Measurements from ENCODE around the gene COBLL1.
"Not testable (repeated sequence)": the region's sequence is repeated elsewhere in the genome, so short reads cannot be mapped to it uniquely, and the experiment has no call there.

The COBLL1 gene

DNA sequence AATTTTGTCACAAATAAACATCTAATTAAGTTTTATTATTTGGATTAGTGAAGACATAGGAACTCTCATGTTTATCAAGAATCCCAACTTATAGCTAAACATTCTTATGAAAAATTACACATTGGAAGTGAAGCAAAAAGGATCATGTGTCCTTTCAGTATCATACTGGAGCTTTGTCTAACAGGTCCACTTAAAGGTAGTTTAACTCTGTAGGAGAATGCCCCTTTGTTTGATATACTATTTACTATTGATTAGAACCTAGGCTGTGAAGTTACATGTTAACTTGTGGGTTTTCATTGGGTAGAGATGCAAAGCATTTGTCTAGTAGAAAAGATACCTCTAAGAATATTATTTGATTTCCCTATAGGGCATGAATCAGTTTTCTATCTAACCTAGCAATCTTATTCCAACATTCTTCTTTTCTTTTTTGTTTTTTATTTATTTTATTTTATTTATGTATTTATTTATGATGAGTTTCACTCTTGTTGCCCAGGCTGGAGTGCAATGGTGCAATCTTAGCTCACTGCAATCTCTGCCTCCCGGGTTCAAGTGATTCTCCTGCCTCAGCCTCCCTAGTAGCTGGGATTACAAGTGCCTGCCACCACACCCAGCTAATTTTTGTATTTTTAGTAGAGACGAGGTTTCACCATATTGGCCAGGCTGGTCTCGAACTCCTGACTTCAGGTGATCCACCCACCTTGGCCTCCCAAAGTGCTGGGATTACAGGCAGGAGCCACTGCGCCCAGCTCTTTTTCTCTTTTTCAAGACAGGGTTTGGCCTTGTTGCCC, 18.5 kb upstream of the COBLL1 start:
- not testable (repeated sequence) for DNase-seq (ENCODE audit: low read depth in 2 of 2)

DNA sequence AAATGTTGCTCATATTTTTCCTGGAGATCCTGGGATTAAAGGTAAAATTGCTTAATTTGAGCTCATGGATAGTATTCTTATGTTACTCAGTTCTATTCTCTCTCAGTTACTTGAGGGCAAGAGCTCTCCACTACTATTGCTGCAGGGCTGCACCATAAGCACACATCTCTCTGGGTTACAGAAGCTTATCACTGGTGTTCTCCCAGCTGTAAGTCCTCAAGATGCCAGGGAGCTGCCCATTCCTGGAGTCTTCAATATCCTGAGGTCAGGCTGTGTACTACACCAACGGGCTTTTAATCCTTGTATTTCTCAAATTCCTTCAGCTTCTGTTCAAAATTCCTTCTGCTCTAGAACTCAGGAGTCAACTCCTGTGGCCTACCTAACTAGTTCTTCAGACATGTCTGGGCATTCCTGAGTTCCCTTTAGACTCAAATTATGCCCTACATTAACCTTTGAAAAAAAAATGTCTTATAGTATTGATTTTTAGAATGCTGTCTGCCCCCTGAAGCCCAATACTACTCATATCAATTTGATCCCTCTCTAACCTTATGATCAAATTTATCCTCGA, 17.7 kb upstream of the COBLL1 start:
- DNase-seq (ENCODE audit: low read depth in 2 of 2): no peak

DNA sequence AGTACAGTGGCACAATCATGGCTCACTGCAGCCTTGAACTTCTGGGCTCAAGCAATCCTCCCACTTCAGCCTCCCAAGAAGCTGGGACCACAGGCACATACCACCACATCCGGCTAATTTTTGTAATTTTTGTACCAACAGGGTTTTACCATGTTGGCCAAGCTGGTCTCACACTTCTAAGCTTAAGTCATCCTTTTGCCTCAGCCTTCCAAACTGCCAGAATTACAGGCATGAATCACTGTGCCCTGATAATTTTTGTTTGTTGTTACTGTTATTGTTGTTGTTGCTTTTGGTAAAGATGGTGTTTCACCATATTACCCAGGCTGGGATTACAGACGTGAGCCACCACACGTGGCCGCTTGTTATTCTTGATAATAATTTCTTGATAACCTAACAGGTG, 10.5 kb upstream of the COBLL1 start:
- DNase-seq (ENCODE audit: low read depth in 2 of 2): no peak

DNA sequence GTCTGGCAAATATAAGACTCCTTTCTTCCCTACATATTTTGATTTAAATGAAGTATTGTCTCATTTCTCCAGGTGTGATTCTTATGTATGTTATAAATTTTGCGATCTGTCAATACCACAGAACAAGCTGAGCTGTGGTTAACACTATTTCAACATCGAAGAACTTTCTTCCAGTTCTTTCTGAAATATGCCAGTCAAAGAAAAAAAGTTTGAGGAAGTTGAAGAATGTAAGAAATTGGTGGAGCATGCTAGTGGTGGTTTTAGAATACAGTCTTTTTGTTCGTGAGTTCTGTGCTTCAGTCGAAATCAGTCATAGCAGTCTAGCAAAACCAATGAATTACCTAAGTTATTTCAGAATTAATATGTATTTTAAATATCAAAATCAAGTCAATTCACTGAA, 8.6 kb upstream of the COBLL1 start:
- no peak for DNase-seq (ENCODE audit: low read depth in 2 of 2)

DNA sequence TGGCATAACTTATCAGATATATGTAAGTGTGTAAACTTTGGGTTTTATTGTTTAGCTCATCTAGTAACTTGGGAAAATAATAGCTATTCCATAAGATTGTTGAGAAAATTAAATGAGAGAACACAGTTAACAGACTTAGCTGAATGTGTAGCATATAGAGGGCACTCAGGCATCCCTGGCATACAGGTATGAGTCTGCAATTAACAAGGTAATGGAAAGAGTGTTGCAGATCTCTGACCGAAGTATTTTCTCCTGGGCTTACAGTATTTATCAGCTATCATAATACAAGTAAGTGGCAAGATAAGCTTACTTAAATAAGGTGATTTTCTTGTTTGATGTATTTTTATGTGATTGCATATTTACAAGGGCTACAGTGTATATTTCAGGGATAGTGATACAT, 7.9 kb upstream of the COBLL1 start:
- DNase-seq (ENCODE audit: low read depth in 2 of 2): no peak

DNA sequence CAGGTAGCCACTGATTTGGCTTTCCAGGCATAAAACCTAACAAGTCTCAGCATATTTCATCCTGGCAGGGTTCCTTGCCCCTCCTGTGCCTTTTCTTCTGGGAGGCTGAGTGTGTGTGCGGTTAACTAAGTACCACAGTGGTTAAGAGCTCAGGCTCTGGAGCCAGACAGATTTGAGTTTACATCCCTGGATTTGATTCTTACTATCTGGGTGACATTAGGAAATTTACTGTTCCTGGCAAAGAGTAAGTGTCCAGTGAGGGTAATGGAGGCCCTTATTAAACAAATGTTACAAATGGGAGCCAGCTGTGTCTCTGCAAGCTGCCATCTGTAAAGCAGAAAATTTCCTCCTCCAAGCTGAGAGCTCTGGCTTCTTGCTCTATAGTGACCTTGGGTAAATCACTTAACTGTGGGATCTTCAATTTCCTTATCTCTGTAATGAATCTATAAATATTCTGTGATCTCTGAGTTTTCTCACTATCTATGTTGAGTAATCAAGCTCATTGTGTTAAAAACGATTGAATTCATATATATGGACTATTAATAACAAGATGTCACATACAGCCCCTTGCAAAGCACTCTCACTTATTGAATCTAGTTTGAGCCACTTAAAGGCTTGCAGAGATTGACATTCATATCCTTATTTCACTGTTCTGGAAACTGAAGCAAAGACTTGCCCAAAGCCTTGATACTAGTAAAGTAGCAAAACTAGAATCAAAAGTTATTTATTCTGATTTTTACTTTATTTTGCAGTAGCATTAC, 6.5 kb upstream of the COBLL1 start:
- DNase-seq (ENCODE audit: low read depth in 2 of 2): no peak

DNA sequence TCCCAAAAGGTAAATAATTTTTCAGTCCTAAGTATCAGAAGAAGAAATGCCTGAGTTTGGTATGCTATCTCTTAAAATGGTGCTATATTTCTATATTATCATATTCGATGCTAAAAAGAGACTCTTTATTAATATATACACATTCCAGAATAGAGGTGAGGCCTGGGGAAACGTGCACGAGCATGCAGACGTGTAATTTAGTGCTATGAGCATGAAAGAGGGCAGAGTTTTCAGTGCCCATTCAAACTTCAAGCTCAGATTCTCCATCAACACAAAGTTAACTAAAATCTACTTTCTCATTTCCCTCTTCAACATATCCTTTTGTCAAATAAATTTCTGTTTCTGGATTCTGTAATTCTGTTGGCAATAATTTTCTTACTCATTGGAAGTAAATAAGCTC, 5.7 kb upstream of the COBLL1 start:
- DNase-seq (ENCODE audit: low read depth in 2 of 2): no peak

DNA sequence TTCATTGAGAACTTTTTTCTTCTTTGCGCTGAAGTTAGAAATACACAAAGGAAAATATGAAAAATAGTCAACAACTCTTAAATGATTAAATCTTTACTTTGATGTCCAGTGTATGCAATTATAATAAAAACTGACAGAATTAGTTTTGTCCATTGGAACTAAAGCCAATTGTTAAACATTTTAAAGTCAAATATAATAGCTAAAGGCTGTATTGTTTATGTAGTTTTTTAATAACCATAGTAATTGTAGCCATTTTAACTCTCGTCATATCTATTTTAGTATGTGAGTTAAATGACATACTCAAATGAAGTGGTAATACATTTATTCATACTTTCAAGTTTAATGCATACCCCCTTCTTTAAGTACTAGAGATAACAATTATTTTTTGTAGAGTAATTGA, 4.7 kb upstream of the COBLL1 start:
- DNase-seq (ENCODE audit: low read depth in 2 of 2): no peak

DNA sequence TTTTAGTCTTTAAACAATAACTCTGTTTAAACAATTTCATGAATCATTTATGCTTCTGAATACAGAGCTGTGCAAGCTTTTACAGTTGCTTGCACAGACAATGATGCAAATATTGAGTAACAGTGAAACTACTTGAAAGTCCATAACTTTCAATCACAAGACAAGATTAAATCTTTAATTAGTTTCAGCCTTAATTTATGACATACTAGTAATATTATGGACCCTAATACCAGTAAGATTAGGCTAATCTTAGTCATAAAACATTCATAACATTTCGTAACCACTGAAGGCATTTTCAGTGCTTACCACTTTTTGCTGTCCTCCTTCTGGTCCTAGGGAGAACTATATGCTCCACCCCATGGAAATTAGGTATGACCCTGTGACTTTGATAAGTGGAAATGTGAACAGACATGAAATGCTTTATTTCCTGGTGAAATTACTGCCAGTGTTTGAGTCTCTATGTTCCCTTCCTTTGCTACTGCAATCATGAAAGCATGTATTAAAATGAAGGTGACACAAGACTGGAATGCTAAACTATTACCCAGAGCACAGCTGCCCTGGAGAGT, 1.8 kb upstream of the COBLL1 start:
- no peak for DNase-seq (ENCODE audit: low read depth in 2 of 2)

DNA sequence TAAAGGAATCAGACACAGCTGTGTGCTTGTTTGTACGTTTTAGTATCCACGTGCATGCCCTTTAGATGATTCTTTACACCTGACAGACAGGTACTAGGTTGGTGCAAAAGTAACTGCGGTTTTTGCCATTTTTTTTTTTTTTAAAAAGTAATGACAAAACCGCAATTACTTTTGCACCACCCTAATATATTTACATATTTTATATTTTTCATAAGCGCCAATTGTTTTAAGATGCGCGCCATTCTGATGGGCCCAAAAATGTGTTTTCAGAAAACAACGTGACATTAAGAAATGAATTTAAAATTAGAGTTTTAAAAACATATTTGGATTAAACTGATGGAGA, 972 bp upstream of the COBLL1 start:
- no peak for DNase-seq (ENCODE audit: low read depth in 2 of 2)

DNA sequence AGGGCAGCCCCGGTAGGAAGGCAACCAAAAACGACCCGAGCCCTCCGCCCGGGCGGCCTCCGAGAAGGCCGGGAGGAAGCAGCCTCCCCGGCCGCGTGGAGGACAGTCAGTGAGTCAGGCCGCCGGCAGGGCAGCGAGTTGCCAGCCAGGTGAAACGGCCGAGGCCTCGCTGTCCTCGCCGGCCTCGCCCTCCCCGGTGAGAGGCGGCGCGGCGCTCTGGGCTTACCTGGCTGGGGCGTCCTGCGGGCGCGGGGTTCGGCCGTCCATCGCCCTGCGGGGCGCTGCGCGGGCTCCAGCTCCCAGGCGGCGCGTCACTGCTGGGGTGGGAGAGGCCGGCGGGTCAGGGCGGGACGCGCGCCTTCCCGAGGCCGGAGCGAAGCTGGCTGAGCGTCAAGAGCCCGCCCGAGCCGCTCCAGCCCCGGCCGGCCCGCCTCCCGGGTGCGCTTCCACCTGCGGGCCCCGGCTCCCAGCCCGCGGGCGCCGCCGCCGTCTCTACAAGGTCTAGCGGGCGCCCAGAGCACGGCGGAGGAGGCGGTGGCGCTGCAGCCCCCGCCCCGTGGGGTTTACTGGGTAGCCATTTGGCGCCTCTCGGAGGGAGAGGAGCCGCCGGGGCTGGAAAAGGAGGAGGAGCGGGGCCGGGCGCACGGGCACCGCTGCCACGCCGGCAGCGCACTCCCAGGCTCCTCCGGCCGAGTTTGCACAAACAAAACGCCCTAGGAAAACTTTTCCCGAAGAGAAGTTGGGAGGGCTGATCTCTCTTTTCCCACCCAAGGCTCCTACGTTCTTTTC, 499 bp downstream of the COBLL1 start:
- DNase-seq (ENCODE audit: low read depth in 2 of 2): peak in 1 of 2 donors; percentile 7

DNA sequence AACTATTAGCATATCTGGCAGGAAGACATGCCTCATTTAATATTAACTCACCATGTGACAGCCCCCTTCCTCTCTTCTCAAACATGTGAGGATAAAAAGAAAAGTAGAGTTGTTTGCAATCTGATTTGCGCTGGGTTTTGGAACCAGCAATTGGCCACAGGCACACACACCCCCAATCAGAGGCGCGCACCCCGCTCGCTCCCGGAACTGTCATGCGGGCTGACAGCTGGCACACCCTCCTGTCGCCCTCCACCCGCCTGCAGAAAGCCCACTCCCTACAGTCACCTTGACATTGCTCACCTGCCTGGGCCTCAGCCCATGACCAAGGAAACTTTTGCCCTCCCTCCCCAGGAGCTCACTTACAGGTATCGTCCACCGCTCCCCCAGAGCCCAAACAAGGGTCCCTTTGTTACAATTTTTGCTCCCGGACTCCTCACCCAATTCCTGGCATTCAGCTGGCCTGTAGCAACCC, 1.1 kb downstream of the COBLL1 start:
- no peak for DNase-seq (ENCODE audit: low read depth in 2 of 2)

DNA sequence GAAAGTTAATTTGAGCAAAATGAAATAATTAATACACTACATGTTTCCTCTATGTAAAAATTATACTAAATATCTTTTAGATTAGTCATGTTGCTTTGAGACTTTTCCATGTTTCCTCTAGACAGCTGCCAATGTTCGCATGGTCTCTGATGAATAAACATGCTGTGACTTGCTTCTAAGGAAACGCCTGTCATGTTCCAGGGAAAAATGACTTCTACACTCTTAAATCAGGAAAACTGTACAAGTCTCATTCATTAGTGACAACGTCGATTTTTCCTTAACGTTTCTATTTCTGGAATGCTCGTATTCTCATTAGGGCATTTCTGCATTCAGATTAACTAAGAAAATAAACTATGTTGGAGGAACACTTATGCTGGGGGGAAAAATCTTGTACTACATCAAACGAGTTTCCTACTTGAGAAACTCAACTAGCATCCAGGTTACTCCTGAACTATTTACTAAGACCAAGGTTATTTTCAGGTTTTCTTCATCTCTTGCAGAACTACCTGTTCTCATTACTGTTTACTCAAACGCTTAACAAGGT, 1.6 kb downstream of the COBLL1 start:
- no peak for DNase-seq (ENCODE audit: low read depth in 2 of 2)

DNA sequence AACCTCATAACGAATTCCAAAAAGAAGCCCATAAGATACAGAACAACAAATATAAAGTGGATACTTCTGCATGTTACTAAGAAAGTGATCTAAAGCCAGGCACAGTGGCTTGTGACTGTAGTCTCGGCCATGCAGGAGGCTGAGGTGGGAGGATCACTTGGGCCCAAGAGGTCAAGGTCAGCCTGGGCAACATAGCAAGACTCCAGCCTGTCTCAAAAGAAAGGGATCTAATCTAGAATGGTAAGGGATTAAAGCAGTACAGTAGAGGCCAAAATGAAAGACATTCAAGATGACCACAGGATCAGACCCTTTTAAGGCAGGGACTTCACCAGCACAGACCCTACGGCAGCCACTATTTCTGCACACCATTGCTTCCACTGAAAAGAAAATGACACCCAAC, 3.8 kb downstream of the COBLL1 start:
- no peak for DNase-seq (ENCODE audit: low read depth in 2 of 2)

DNA sequence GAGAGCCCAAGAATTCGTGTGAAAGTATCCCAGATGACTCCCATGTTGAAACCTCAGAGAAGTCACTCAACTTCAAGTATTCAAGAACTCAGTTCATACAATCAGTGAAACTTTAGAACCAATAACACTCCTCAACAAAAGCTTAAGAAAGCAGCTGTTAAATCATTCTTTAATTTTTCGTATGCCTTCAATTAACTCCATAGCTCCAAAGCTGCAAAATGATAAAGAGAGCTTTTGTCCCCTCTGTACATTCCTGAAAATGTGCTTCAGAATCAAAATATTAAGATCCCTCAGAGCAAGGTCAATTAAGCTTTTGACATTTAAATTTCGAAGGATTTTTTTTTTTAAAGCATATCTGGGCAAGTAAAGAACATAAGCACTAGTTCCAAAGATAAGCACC, 4.7 kb downstream of the COBLL1 start:
- DNase-seq (ENCODE audit: low read depth in 2 of 2): no peak

DNA sequence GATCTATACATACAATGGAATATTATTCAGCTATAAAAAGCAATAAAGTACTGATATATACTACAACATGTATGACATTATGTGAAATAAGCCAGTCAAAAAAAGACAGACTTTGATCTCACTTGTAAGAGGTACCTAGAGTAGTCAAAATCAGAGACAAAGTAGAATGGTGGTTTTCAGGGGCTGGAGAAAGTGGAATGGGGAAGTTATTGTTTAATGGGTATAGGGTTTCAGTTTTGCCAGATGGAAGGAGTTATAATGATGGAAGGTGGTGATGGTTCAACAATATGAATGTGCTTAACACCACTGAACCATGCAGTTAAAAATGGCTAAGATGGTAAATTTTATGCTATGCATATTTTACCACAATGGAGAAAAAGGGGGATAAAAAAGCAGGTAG, 6.3 kb downstream of the COBLL1 start:
- no peak for DNase-seq (ENCODE audit: low read depth in 2 of 2)

DNA sequence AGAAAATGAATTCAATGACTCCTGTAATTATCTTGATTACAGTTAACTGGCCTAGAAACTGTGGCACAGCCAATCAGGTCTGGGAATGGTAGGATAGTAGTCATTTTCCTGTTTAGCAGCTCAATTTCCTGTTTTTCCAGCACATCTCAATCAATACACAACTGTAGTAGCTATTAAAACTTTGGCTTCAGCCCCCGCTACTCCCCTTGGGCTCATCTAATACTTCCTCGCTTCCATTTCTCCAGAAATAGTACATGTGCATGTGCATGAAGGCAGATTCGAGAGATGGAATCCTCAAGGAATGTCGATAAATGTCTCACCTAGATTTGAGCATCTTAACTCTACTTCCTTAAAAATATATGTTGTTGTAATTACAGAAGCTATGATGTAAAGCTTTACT, 9.7 kb downstream of the COBLL1 start:
- DNase-seq (ENCODE audit: low read depth in 2 of 2): no peak

DNA sequence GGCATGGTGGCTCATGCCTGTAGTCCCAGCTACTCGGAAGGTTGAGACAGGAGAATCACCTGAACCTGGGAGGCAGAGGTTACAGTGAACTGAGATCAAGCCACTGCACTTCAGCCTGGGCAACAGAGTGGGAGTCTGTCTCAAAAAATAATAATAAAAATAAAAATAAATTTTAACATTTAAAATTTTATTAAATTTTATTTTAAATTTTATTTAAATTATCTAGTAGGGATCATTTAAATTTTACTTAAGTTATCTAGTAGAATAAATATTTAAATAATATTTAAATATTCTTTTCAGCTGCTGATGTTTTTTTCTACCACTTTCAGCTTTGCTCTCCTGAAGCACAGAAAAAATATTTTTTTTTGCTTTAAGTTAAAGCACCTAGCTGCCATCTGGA, 10.4 kb downstream of the COBLL1 start:
- DNase-seq (ENCODE audit: low read depth in 2 of 2): no peak

DNA sequence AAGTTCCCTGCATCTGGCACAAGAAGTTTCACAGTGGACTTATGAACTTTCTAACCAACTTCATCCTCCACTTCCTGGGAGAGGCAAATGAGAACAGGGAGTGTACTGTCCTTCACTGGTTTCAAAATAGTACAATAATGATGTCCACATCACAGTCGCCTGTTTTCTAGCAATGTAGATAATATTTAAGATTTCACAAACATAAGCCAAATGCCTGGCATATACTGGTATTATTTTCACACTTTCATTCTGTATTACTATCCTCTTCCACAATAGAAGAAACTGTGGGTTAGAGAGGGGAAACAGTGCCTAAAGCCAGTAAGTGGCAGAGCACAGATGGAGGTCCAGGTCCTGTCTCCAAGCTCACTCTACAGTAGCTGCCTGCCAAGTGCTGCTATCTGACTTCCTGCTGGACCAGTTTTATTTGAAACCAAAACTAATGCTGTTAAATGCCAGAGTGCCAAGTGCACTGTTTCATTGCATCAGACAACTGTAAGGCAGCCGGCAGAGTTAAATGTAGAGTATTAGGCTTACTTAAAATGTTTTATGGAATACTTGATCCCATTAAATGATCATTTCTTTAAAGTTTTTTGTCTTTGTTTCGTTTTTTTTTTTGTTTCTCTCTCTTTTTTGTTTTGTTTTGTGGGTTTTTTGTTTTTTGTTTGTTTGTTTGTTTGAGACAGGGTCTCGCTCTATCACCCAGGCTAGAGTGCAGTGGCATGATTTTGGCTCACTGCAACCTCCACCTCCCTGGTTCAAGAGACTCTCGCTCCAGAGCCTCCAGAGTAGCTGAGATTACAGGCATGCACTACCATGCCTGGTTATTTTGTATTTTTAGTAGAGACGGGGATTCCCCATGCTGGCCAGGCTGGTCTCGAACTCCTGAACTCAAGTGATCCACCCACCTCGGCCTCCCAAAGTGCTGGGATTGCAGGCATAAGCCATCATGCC, 15.1 kb downstream of the COBLL1 start:
- no peak for DNase-seq (ENCODE audit: low read depth in 2 of 2)

DNA sequence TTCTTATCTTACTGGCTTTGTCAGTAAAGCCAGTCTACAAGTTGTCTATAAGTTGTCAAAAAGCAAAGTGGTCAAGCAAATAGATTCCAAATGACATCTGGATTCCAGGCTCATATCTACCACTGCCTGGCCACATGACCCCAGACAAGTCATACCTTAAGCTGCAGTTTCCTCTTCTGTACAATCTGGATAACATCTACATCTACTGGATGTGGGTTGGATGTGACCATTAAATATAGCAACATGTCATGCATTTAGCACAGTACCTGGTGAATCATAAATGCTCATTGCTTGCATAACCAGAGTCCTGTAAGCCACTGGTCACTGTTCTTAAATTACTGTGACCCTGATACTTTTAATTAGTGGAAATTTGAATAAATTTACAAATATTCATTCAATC, 16.8 kb downstream of the COBLL1 start:
- no peak for DNase-seq (ENCODE audit: low read depth in 2 of 2)

DNA sequence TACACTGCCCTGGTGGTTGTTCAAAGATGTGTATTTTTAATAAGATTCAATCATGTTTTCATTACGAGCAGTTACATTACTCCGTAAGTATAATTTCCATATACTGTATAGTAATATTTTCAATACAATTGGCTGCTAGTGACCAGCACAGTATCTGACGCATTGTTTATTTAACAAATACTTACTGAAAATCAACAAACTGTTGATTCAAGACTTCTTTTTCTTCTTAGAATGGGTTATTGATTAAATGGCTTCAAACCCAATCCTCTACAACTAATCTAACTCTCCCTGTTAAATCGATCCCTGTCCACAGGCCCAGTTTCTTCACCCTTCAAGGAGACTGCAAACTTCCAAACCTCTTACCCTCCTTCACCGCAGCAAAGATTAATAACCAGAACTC, 18.5 kb downstream of the COBLL1 start:
- no peak for DNase-seq (ENCODE audit: low read depth in 2 of 2)
